T47D (cell line): ENCODE results near the gene MIPOL1.
"Not testable (repeated sequence)": the region's sequence is repeated elsewhere in the genome, so short reads cannot be mapped to it uniquely, and the experiment has no call there.

ENCODE experiments used
- DNase-seq, 2 experiments: peaks; one replicate each; pipeline versions ENCODE4 v3.0.0 to v3.0.0-alpha.2; 2011 to 2012; ENCODE audit warnings: low read depth in 1 of 2, low spot score in 1 of 2
- JUND ChIP-seq: IDR thresholded peaks from 2 replicates; pipeline ENCODE4 v1.6.1; 2012; ENCODE audit warnings: low read depth
- in situ Hi-C: cut with HindIII; loops from 2 replicates; pipeline ENCODE4 v1.10.0; 2016; ENCODE audit warnings: low sequenced_read_pairs, low pct_unique_long_range_greater_than_20kb

Gene MIPOL1

DNA sequence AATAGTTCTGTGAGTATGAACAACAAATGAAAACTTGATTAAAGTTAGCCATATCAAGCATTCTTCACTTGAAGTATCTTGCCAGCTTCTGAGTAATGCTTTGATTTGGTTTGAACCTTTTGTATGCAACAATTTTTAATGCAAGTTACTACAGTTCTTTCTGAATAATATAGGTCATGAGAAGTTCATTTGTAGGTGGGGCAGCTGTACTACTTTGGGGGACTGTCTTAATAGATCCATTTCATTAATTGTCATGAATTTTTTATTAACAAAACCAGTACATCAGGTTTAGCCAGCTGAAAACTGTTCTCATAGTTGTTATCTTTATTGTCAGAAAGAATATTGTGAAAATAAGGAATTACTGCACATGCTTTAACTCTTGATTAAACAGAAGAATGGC, 254.6 kb downstream of the MIPOL1 start:
- TF ChIP-seq JUND: no peak
- no peak for DNase-seq
- in situ Hi-C loops: no loop called here

DNA sequence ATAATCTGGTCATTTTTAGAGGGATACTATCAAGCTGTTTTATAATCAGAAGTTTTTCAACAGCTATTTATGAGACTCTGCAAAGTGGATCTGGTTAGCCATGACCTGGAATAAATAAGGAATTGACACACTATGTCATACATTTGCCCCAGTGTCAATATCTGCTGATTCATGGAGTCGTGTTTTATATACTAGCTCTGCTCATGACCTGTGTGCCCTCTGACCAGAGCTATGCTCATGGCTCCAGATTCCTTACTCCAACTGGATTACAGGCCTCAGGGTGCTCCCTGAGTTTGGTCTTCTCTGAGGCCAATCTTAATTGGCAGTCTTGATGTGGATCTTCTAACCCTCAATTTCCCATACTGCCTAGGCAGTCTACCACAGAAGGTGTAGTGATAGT, 256.2 kb downstream of the MIPOL1 start:
- in situ Hi-C loops: no loop called here
- DNase-seq: no peak
- TF ChIP-seq JUND: no peak

DNA sequence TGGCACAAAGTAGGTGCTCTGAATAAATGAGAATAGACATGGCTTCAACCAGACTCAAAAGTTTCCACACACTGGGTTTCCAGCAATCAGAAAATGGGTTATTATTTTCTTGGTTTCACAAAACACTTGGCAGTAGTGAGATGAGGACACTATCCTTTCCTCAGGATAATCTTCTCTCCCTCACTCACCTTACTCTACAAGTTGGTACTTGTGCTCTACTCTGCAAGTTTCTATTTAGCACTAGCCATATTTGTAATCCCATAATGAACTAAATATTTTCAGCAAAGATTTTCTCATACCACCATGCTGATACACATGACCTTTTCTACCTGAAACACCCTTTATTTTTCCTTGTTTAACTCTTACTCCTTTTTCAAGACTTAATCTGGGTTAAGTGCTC, 259.6 kb downstream of the MIPOL1 start:
- no peak for TF ChIP-seq JUND
- no peak for DNase-seq
- in situ Hi-C loops: no loop called here

DNA sequence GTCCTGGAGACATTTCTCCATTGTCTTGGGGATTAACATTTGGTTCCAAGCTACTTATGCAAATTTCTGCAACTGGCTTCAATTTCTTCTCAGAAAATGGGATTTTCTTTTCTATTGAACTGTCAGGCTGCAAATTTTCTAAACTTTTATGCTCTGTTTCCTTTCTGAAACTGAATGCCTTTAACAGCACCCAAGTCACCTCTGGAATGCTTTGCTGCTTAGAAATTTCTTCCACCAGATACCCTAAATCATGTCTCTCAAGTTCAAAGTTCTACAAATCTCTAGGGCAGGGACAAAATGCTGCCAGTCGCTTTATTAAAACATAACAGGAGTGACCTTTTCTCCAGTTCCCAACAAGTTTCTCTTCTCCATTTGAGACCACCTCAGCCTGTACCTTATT, 264.7 kb downstream of the MIPOL1 start:
- DNase-seq, in situ Hi-C loops: not testable (repeated sequence)

GRCh38 chr14:37464192-37464858, 266.6 kb downstream of the MIPOL1 start:
- TF ChIP-seq JUND: no peak
- no peak for DNase-seq
- in situ Hi-C loops: no loop called here

- TF ChIP-seq JUND: no peak
- peak in 1 of 2 experiments; percentile 51 for DNase-seq
- in situ Hi-C loops: no loop called here
Observed at GRCh38 chr14:37466003-37466622, 268.4 kb downstream of the MIPOL1 start.

DNA sequence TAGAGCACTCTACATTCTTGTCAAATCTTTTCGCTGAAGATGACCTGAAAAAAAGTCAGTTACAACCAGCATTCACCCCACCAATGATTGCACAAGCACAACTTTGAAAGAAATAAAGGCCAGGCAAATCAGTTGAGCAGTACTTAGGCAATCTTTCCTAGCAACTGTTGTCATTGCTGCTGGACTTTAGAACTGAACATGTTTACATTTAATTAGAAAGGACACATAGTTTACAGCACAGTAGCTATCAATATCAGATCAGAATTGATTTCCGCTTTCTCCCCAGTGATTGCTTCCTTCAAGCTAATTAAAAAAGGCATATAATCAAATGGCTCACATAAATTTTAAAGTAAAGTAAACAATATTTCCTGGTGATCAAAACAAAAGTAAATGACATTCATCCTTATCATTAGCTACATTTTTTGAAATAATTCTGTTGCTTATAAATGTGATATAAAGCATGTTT, 268.9 kb downstream of the MIPOL1 start:
- no peak for DNase-seq
- in situ Hi-C loops: no loop called here
- TF ChIP-seq JUND: no peak

- TF ChIP-seq JUND: no peak
- in situ Hi-C loops: no loop called here
- no peak for DNase-seq
Observed at GRCh38 chr14:37469650-37470049, 271.9 kb downstream of the MIPOL1 start.

GRCh38 chr14:37470251-37470650, 272.5 kb downstream of the MIPOL1 start:
- in situ Hi-C loops: no loop called here
- no peak for TF ChIP-seq JUND
- no peak for DNase-seq

DNA sequence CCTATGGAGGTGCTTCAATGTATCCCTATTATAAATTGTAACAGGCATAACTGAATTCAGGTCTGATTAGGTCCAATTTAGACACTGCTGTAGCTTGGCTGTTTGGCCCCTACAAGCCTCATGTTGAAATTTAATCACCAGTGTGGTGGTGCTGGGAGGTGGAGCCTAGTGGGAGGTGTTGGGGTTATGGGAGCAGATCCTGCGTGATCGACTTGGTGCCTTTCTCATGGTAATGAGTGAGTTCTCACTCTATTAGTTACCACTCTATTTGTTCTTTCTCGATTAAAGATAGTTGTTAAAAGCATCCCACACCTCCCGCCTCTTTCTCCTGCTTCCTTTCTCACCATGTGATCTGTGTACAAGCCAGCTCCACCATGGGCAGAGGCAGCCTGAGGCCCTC, 275.2 kb downstream of the MIPOL1 start:
- no peak for TF ChIP-seq JUND
- DNase-seq: no peak
- in situ Hi-C loops: no loop called here

DNA sequence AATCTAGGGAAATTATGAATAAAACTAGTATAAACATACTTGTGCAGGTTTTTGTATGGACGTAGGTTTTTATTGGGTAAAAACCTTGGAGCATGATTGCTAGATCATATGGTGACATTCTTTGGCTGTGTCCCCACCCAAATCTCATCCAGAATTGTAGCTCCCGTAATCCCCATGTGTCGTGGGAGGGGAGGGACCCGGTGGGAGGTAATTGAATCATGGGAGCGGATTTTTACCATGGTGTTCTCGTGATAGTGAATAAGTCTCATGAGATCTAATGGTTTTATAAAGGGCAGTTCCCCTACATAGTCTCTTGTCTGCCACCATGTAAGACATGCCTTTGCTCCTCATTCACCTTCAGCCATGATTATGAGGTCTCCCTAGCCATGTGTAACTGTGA, 276.5 kb downstream of the MIPOL1 start:
- no peak for TF ChIP-seq JUND
- DNase-seq: no peak
- in situ Hi-C loops: no loop called here

- in situ Hi-C loops: no loop called here
- peak in 1 of 2 experiments; percentile 31 for DNase-seq
- TF ChIP-seq JUND: no peak
Observed at GRCh38 chr14:37480446-37481290, 282.9 kb downstream of the MIPOL1 start.

GRCh38 chr14:37482428-37482827, 284.7 kb downstream of the MIPOL1 start:
- TF ChIP-seq JUND: no peak
- no peak for DNase-seq
- in situ Hi-C loops: no loop called here
